NT2/D1 (cell line): ENCODE results near the gene STX8.

Experiments
- YY1 ChIP-seq: IDR thresholded peaks from 2 replicates; pipeline ENCODE4 v1.6.1; 2011; ENCODE audit not compliant: insufficient read length, insufficient read depth
- ZNF274 ChIP-seq: IDR thresholded peaks from 2 replicates; pipeline ENCODE4 v1.6.1; 2011; ENCODE audit warnings: mild to moderate bottlenecking, low read depth, low read length

GRCh38 chr17:9253308-9253707 lies 322.3 kb downstream of the STX8 start:
- TF ChIP-seq ZNF274 (no peak), YY1 (no peak)
